Activated T-helper 17 cell treated with anti-CD3 and anti-CD28 coated beads, Interleukin-2, amount 50 U/mL, for 72 hours (primary cell): Measurements from ENCODE around the gene MYNN. TPM values are rescaled to one million over a fixed set of nuclear protein-coding genes. Genes with fewer than 3 reads are reported as not detected.

Source experiments
- ATAC-seq: fragments of 150-1000 bp; cut with Tn5 transposase; replicated peaks from 2 replicates; pipeline ENCODE4 v1.10.0; 2021; ENCODE audit warnings: mild to moderate bottlenecking, moderate library complexity
- H3K27ac Mint-ChIP-seq: one replicate; pipeline ENCODE4 v1.8.0; 2022; ENCODE audit warnings: mixed read lengths
- H3K27me3 Mint-ChIP-seq: one replicate; pipeline ENCODE4 v1.8.0; 2022; ENCODE audit warnings: mixed read lengths
- H3K36me3 Mint-ChIP-seq: one replicate; pipeline ENCODE4 v1.8.0; 2022; ENCODE audit warnings: low read depth, mild to moderate bottlenecking, mixed read lengths
- H3K4me1 Mint-ChIP-seq: one replicate; pipeline ENCODE4 v1.8.0; 2022; ENCODE audit warnings: mixed read lengths
- H3K4me3 Mint-ChIP-seq: one replicate; pipeline ENCODE4 v1.8.0; 2022; ENCODE audit warnings: mild to moderate bottlenecking, mixed read lengths
- H3K9me3 Mint-ChIP-seq: one replicate; pipeline ENCODE4 v1.8.0; 2022; ENCODE audit warnings: mixed read lengths
- total RNA-seq, 2 donors: library from RNA; stranded (reverse); gene quantifications; one replicate each; pipeline ENCODE4 v1.2.3, GENCODE V29; 2022

The MYNN gene
- total RNA-seq, 2 donors from 2014 or later = 11.8 to 15.0 TPM

DNA sequence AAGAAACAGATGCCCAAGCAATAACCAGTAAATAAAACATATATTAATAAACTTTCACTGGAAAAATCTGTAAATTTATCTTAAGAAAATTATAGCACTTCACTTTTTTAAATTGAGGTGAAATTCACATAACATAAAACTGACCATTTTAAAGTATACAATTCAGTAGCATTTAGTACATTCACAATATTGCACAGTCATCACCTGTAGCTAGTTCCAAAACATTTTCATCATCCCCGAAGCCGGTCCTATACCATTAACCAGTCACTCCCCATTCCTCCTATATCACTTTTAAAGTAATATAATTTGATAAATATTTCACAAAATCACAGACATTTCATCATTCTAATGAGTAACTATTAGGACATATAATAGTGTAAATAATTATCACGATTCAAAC, 31.5 kb downstream of the MYNN start:
- Mint-ChIP-seq H3K36me3 (no peaks in the 10 kb centered on the region), H3K4me3 (no peak overlapping the region), H3K27ac (no peak overlapping the region), H3K27me3 (no peaks in the 10 kb centered on the region), H3K9me3 (no peaks in the 10 kb centered on the region), H3K4me1 (no peaks in the 10 kb centered on the region)
- ATAC-seq = no peak

DNA sequence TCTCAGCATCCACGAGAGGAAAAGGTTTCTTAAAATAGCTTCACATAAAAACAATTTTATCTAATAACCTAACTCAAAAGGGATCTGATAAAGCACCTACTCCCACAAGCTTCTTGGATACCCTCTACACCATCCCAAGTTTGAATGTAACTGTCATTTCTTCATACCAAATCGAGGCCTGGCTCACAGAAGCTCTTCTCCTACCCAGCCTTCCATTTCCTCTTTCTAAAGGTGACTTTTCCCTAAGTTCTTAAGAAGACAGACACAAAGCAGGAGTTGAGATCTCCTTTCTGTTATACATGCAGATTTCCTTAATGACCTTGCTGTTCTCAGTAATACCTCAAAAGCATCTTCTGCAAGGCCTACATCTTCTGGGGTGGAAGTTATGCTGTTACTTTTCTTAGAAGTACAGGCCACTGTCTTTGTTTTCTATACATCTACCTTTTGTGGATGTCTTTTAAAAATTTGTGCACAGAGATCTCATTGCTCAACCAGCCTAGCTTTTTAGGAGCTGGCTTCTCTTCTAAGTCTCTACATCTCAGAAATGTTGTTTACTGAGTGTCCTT, 36.1 kb downstream of the MYNN start:
- Mint-ChIP-seq H3K27me3 (no peaks in the 10 kb centered on the region), H3K36me3 (no peaks in the 10 kb centered on the region), H3K9me3 (no peaks in the 10 kb centered on the region), H3K4me1 (peaks cover 14% of the 10 kb centered on the region), H3K27ac (no peak overlapping the region), H3K4me3 (no peak overlapping the region)
- ATAC-seq = no peak

DNA sequence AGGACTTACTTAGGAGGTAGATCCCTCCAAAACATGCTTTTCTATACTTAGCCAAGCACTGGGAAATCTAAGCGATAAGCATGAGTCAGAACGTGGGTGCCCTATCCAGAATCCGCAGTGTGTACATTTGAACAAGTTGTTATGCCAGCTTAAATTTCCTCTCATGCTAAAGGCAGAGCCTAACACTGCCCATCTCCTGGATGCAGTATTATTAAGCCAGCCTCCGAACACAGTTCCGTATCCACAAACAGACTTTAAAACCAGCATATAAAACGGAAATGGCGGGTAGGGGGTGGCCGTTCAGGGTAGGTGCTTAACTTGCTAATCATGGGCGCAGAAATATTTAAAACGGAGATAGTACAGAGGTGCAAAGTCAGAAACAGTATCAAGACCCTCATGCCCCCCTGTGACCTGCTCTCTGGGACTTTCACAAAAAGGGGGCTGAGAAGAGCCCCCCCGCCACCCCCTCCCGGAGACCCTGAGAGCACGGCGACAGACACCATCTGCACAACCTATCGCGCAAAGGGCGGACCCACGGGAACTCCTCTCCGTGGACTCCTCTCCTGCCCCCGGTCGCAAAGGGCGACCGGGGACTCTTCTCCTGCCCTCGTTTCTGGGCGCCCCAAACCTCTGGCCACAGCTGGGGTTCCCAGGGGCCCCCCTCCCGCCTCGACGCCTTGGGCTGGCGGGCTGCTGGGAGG, 38.6 kb downstream of the MYNN start:
- H3K9me3 Mint-ChIP-seq = peaks cover 3% of the 10 kb centered on the region
- ATAC-seq = peak; percentile 5
- H3K27ac Mint-ChIP-seq = no peak overlapping the region
- peaks cover 14% of the 10 kb centered on the region for H3K4me1 Mint-ChIP-seq
- peak overlapping the region; percentile 97 for H3K4me3 Mint-ChIP-seq
- H3K27me3 Mint-ChIP-seq = no peaks in the 10 kb centered on the region
- no peaks in the 10 kb centered on the region for H3K36me3 Mint-ChIP-seq

DNA sequence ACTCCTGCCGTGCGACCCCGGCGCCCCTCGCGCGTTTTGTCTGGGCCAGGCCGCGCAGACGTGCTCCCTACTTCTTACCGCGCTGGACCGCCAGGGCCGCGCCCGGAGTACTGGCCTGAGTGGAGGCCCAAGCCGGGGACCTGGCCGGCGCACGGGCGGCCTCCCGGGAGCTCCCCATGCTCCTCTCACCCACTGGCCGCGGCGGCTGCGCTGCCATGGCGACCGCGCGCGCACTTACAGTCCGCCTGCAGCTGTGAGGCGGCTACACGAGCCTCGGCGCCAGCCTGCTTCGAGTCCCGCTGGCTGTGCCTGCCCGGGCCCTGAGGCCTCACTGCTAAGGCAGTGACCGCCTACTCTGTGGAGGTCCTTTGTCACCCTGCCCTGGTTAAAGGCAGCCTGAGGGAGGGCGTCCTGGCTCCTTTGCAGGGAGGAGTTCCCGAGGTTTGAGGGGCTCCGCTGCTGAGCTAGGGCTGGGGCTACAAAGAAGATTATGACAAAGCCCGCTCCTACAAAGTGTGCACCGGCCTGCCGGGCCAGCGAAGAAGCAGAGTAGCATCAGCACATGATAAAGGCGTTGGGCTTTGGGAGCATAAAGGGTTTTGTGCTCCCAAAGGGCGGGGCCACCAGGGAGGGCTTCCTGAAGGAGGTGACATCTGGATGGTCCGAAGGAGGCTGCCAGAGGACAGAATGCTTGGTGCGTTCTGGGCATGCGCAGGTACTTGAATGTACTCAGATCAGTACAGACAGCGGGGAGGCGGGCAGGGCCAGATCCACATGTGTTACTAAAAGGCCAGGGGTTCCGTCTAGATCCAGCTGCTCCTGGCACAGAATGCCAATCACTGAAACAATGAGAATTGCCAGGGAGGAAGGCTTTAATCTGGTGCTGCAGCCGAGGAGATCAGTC, 39.4 kb downstream of the MYNN start, which contains the start of the genes LRRC34 and LRRIQ4:
TSS of gene LRRC34 (minus strand) at position 573 of the 904 bp plus-strand sequence. CDS start at position 217, 356 bp downstream.
TSS of gene LRRIQ4 (plus strand) at position 539 of the 904 bp plus-strand sequence. CDS start 9,052 bp downstream, outside the sequence.
- H3K4me1 Mint-ChIP-seq = peaks cover 14% of the 10 kb centered on the region
- ATAC-seq = peak; percentile 83
- peak within 1 kb of the TSS; percentile 97 for H3K4me3 Mint-ChIP-seq
- H3K36me3 Mint-ChIP-seq = no peaks in the 10 kb centered on the region
- peaks cover 3% of the 10 kb centered on the region for H3K9me3 Mint-ChIP-seq
- H3K27ac Mint-ChIP-seq = peak within 1 kb of the TSS; percentile 86
- H3K27me3 Mint-ChIP-seq = no peaks in the 10 kb centered on the region

GRCh38 chr3:169813278-169813677, 40.1 kb downstream of the MYNN start:
- Mint-ChIP-seq H3K9me3 (peaks cover 3% of the 10 kb centered on the region), H3K27me3 (peaks cover 2% of the 10 kb centered on the region), H3K27ac (peak overlapping the region; percentile 86), H3K4me3 (peak overlapping the region; percentile 97), H3K36me3 (no peaks in the 10 kb centered on the region), H3K4me1 (peaks cover 14% of the 10 kb centered on the region)
- no peak for ATAC-seq

DNA sequence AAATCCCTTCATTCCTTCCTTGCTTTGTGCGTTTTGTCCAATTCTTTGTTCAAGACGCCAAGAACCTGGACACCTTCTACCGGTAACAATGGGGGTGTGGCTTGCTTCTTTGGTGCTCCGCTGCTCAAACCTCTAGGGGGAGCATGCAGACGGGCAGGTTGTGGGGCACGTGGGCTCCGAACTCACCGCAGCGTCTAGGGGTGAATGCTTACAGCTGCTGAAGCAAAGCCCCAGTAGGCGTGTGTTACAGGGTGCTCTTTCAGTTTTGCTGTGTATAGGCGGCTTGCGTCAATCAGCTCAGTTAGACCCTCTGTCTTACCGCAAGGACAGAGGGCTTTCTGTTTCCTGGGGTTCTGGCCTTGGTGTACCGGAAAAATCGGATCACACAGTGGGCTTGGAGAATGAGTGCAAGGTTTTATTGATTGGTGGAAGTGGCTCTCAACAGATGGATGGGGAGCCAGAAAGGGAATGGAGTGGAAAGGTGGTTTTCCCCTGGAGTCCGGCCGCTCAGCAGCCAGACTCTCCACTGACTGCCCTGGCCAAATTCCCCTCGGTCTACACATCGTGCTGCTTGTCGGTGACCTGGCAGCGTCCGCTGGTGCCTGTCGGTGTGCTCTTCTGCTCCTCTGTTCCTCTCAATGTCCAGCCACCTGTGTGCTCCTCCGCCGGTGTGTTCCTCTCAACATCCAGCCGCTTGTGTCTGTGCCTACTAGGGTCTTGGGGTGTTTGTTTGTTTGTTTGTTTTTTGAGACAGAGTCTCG, 40.7 kb downstream of the MYNN start:
- Mint-ChIP-seq H3K4me3 (peak overlapping the region; percentile 97), H3K4me1 (peaks cover 14% of the 10 kb centered on the region), H3K27me3 (peaks cover 3% of the 10 kb centered on the region), H3K9me3 (peaks cover 3% of the 10 kb centered on the region), H3K27ac (peak overlapping the region; percentile 86), H3K36me3 (no peaks in the 10 kb centered on the region)
- peak; percentile 71 for ATAC-seq

- H3K4me1 Mint-ChIP-seq = peaks cover 14% of the 10 kb centered on the region
- peaks cover 3% of the 10 kb centered on the region for H3K9me3 Mint-ChIP-seq
- no peaks in the 10 kb centered on the region for H3K36me3 Mint-ChIP-seq
- no peak overlapping the region for H3K4me3 Mint-ChIP-seq
- no peak overlapping the region for H3K27ac Mint-ChIP-seq
- no peak for ATAC-seq
- peaks cover 7% of the 10 kb centered on the region for H3K27me3 Mint-ChIP-seq
Measured at GRCh38 chr3:169815590-169816150, 42.5 kb downstream of the MYNN start.

- Mint-ChIP-seq H3K36me3 (no peaks in the 10 kb centered on the region), H3K27ac (no peak overlapping the region), H3K4me1 (peaks cover 7% of the 10 kb centered on the region), H3K4me3 (no peak overlapping the region), H3K9me3 (peaks cover 3% of the 10 kb centered on the region), H3K27me3 (peaks cover 21% of the 10 kb centered on the region)
- ATAC-seq = no peak
Measured at GRCh38 chr3:169818316-169818715, 45.1 kb downstream of the MYNN start.

GRCh38 chr3:169822091-169822490, 48.9 kb downstream of the MYNN start:
- Mint-ChIP-seq H3K4me3 (no peak overlapping the region), H3K9me3 (no peaks in the 10 kb centered on the region), H3K4me1 (no peaks in the 10 kb centered on the region), H3K27me3 (peaks cover 24% of the 10 kb centered on the region), H3K27ac (no peak overlapping the region), H3K36me3 (no peaks in the 10 kb centered on the region)
- ATAC-seq = no peak

GRCh38 chr3:169822540-169822939, 49.3 kb downstream of the MYNN start:
- Mint-ChIP-seq H3K4me1 (no peaks in the 10 kb centered on the region), H3K27me3 (peaks cover 24% of the 10 kb centered on the region), H3K9me3 (no peaks in the 10 kb centered on the region), H3K36me3 (no peaks in the 10 kb centered on the region), H3K27ac (no peak overlapping the region), H3K4me3 (no peak overlapping the region)
- no peak for ATAC-seq

- Mint-ChIP-seq H3K36me3 (no peaks in the 10 kb centered on the region), H3K27ac (no peak overlapping the region), H3K4me3 (no peak overlapping the region), H3K9me3 (no peaks in the 10 kb centered on the region), H3K27me3 (peaks cover 24% of the 10 kb centered on the region), H3K4me1 (no peaks in the 10 kb centered on the region)
- no peak for ATAC-seq
Measured at GRCh38 chr3:169822983-169823382, 49.8 kb downstream of the MYNN start.

GRCh38 chr3:169825316-169825715, 52.1 kb downstream of the MYNN start:
- H3K27ac Mint-ChIP-seq = no peak overlapping the region
- H3K4me1 Mint-ChIP-seq = no peaks in the 10 kb centered on the region
- H3K36me3 Mint-ChIP-seq = no peaks in the 10 kb centered on the region
- no peaks in the 10 kb centered on the region for H3K9me3 Mint-ChIP-seq
- no peak for ATAC-seq
- H3K27me3 Mint-ChIP-seq = peaks cover 19% of the 10 kb centered on the region
- H3K4me3 Mint-ChIP-seq = no peak overlapping the region

GRCh38 chr3:169827712-169828111, 54.5 kb downstream of the MYNN start:
- no peak for ATAC-seq
- H3K4me1 Mint-ChIP-seq = no peaks in the 10 kb centered on the region
- no peak overlapping the region for H3K27ac Mint-ChIP-seq
- H3K27me3 Mint-ChIP-seq = peaks cover 9% of the 10 kb centered on the region
- no peak overlapping the region for H3K4me3 Mint-ChIP-seq
- H3K9me3 Mint-ChIP-seq = no peaks in the 10 kb centered on the region
- H3K36me3 Mint-ChIP-seq = no peaks in the 10 kb centered on the region

- Mint-ChIP-seq H3K27me3 (peaks cover 9% of the 10 kb centered on the region), H3K4me1 (no peaks in the 10 kb centered on the region), H3K36me3 (no peaks in the 10 kb centered on the region), H3K9me3 (no peaks in the 10 kb centered on the region), H3K4me3 (no peak overlapping the region), H3K27ac (no peak overlapping the region)
- ATAC-seq = no peak
Measured at GRCh38 chr3:169835533-169835932, 62.3 kb downstream of the MYNN start.
